ENCODE data around the gene PNPLA6. TPM values are rescaled to one million over a fixed set of nuclear protein-coding genes. Genes with fewer than 3 reads are reported as not detected.
A peak's percentile ranks its signal among the peaks of the same experiment; 100 is the strongest.

The PNPLA6 gene
- total and polyA plus RNA-seq, 7 experiments from 2014 or later = 5.3 to 157 (median 119) TPM

- Mint-ChIP-seq H3K36me3 (peaks cover 0 to 19% (median 8%) of the 10 kb centered on the region in 5 donors), H3K4me1 (peaks cover 6 to 13% (median 10%) of the 10 kb centered on the region in 7 donors), H3K27me3 (no peaks in the 10 kb centered on the region), H3K27ac (no peak overlapping the region), H3K4me3 (peak overlapping the region in 1 of 10 donors; percentile 25), H3K9me3 (no peaks in the 10 kb centered on the region)
- no peaks in the 10 kb centered on the region for H3K27me3 ChIP-seq (ENCODE audit: control insufficient read depth in 2 of 2, insufficient read depth in 2 of 2, low read length in 2 of 2)
- ATAC-seq = no peak
- H3K4me3 ChIP-seq (ENCODE audit: low read length) = no peak overlapping the region
- no peaks in the 10 kb centered on the region for H3K4me1 ChIP-seq (ENCODE audit: control insufficient read depth in 2 of 2, insufficient read depth in 2 of 2, low read length in 2 of 2)
- H3K27ac ChIP-seq (ENCODE audit: low read depth, low read length) = no peak overlapping the region
- CTCF ChIA-PET = interaction anchor here (1.4 kb wide), 1 partner anchor 18 kb away, joined by 6 read pairs; no protein-coding TSS in a partner anchor
- no peaks in the 10 kb centered on the region for H3K9me3 ChIP-seq (ENCODE audit: control insufficient read depth in 2 of 3, low read length in 3 of 3)
- intact Hi-C loops (cut with micrococcal nuclease) = no loop called here
- peaks cover 0 to 32% (median 0%) of the 10 kb centered on the region in 3 experiments for H3K36me3 ChIP-seq (ENCODE audit: control insufficient read depth in 2 of 3, insufficient read depth in 3 of 3, low read length in 3 of 3)
- no peak for DNase-seq
- POLR2A ChIA-PET = no interaction called here
Measured at GRCh38 chr19:7550169-7550770, 14.8 kb downstream of the PNPLA6 start.

DNA sequence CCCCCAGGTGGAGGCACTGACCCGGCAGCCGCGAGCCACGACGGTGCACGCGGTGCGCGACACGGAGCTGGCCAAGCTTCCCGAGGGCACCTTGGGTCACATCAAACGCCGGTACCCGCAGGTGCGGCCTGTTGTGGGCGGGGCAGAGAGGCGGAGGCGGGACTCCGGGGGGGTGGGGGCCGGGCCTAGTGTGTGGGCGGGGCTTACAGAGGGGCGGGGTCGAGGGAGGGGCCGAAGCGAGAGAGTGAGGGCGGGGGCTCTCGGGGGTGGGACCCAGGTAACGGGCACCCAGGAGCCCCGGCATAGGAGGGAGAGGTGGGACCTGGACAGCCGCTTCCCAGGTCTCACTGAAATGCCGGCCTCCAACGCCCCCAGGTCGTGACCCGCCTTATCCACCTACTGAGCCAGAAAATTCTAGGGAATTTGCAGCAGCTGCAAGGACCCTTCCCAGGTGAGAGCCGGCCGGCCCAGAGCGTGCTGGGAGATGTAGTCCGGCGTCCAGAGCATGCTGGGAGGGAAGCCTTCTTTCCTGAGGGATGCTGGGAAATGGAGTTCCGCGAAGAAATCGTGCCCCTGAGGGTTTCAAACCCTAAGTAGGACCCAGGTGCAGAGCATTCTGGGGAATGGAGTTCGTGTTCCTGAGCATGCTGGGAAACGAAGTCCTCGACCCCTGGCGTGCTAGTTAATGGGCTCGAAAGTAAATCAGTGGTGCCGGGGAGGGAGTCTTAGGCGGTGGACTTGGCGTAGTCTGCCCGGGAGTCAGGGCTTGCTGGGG is 15.7 kb downstream of the PNPLA6 start:
- Mint-ChIP-seq H3K36me3 (peaks cover 0 to 17% (median 8%) of the 10 kb centered on the region in 5 donors), H3K27me3 (no peaks in the 10 kb centered on the region), H3K4me3 (peak overlapping the region in 4 of 10 donors; percentile 35 to 74 (median 44)), H3K4me1 (peaks cover 4 to 8% (median 4%) of the 10 kb centered on the region in 7 donors), H3K27ac (peak overlapping the region in 1 of 9 donors; percentile 32), H3K9me3 (no peaks in the 10 kb centered on the region)
- H3K9me3 ChIP-seq (ENCODE audit: control insufficient read depth in 2 of 3, low read length in 3 of 3) = no peaks in the 10 kb centered on the region
- DNase-seq = peak in 6 of 9 donors; percentile 21 to 56 (median 42)
- POLR2A ChIA-PET = no interaction called here
- peaks cover 0 to 41% (median 4%) of the 10 kb centered on the region in 3 experiments for H3K36me3 ChIP-seq (ENCODE audit: control insufficient read depth in 2 of 3, insufficient read depth in 3 of 3, low read length in 3 of 3)
- CTCF ChIA-PET = interaction anchor here (1.4 kb wide), 1 partner anchor 17 kb away, joined by 6 read pairs; no protein-coding TSS in a partner anchor
- H3K27me3 ChIP-seq (ENCODE audit: control insufficient read depth in 2 of 2, insufficient read depth in 2 of 2, low read length in 2 of 2) = no peaks in the 10 kb centered on the region
- ATAC-seq = peak; percentile 76
- no peaks in the 10 kb centered on the region for H3K4me1 ChIP-seq (ENCODE audit: control insufficient read depth in 2 of 2, insufficient read depth in 2 of 2, low read length in 2 of 2)
- no peak overlapping the region for H3K4me3 ChIP-seq (ENCODE audit: low read length)
- H3K27ac ChIP-seq (ENCODE audit: low read depth, low read length) = no peak overlapping the region
- intact Hi-C loops (cut with micrococcal nuclease) = no loop called here

DNA sequence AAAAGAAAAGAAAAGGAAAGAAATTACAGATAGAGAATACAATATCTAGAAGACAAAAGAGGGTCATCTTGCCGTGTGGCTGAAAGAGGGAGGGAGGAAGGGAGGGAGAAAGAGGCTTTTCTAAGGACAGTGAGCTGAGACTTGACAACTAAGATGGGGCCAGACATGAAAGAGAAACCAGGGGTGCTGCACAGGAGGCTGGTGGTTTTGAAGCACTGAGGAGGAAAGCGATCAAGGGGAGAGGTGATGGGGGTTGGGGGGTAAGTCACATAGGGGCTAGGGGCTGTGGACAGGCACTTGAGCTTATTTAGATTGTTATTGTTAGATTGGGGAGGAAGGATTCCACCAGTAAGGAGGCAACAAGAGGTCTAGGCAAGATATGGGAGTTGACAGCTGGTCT is 17.3 kb downstream of the PNPLA6 start:
- ATAC-seq (no peak), DNase-seq (no peak)
- H3K27ac Mint-ChIP-seq = peak overlapping the region in 1 of 9 donors; percentile 21
- Histone ChIP-seq H3K9me3 (ENCODE audit: control insufficient read depth in 2 of 3, low read length in 3 of 3) (no peaks in the 10 kb centered on the region), H3K27me3 (ENCODE audit: control insufficient read depth in 2 of 2, insufficient read depth in 2 of 2, low read length in 2 of 2) (no peaks in the 10 kb centered on the region), H3K27ac (ENCODE audit: low read depth, low read length) (no peak overlapping the region), H3K4me1 (ENCODE audit: control insufficient read depth in 2 of 2, insufficient read depth in 2 of 2, low read length in 2 of 2) (no peaks in the 10 kb centered on the region), H3K4me3 (ENCODE audit: low read length) (no peak overlapping the region), H3K36me3 (ENCODE audit: control insufficient read depth in 2 of 3, insufficient read depth in 3 of 3, low read length in 3 of 3) (peaks cover 0 to 55% (median 8%) of the 10 kb centered on the region in 3 experiments)
- ChIA-PET CTCF (no interaction called here), POLR2A (interaction anchor here (0.5 kb wide), 1 partner anchor 57 kb away, joined by 3 read pairs; no protein-coding TSS in a partner anchor)
- intact Hi-C loops (cut with micrococcal nuclease) = no loop called here
- peaks cover 4 to 6% (median 4%) of the 10 kb centered on the region in 7 donors for H3K4me1 Mint-ChIP-seq
- no peaks in the 10 kb centered on the region for H3K27me3 Mint-ChIP-seq
- peaks cover 0 to 22% (median 9%) of the 10 kb centered on the region in 5 donors for H3K36me3 Mint-ChIP-seq
- H3K4me3 Mint-ChIP-seq = no peak overlapping the region
- no peaks in the 10 kb centered on the region for H3K9me3 Mint-ChIP-seq

DNA sequence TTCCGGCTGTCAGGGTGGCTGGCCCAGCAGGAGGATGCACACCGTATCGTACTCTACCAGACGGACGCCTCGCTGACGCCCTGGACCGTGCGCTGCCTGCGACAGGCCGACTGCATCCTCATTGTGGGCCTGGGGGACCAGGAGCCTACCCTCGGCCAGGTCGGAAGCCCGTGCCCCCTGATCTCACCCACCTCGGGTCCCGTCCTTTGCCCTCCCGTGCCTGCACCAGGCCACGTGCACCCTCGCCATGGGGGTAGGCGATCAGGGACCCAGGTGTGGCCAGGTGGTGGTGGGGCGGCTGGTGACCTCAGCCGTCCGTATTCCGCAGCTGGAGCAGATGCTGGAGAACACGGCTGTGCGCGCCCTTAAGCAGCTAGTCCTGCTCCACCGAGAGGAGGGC is 19.0 kb downstream of the PNPLA6 start:
- Histone ChIP-seq H3K4me1 (ENCODE audit: control insufficient read depth in 2 of 2, insufficient read depth in 2 of 2, low read length in 2 of 2) (no peaks in the 10 kb centered on the region), H3K36me3 (ENCODE audit: control insufficient read depth in 2 of 3, insufficient read depth in 3 of 3, low read length in 3 of 3) (peaks cover 0 to 72% (median 8%) of the 10 kb centered on the region in 3 experiments), H3K9me3 (ENCODE audit: control insufficient read depth in 2 of 3, low read length in 3 of 3) (no peaks in the 10 kb centered on the region), H3K4me3 (ENCODE audit: low read length) (no peak overlapping the region), H3K27ac (ENCODE audit: low read depth, low read length) (no peak overlapping the region), H3K27me3 (ENCODE audit: control insufficient read depth in 2 of 2, insufficient read depth in 2 of 2, low read length in 2 of 2) (no peaks in the 10 kb centered on the region)
- no peak for DNase-seq
- ChIA-PET POLR2A (interaction anchor here (0.6 kb wide), 1 partner anchor 468 kb away, joined by 3 read pairs; no protein-coding TSS in a partner anchor), CTCF (no interaction called here)
- H3K36me3 Mint-ChIP-seq = peaks cover 0 to 34% (median 16%) of the 10 kb centered on the region in 5 donors
- no peak for ATAC-seq
- intact Hi-C loops (cut with micrococcal nuclease) = no loop called here
- H3K27ac Mint-ChIP-seq = no peak overlapping the region
- peaks cover 4 to 6% (median 4%) of the 10 kb centered on the region in 7 donors for H3K4me1 Mint-ChIP-seq
- no peaks in the 10 kb centered on the region for H3K9me3 Mint-ChIP-seq
- no peaks in the 10 kb centered on the region for H3K27me3 Mint-ChIP-seq
- H3K4me3 Mint-ChIP-seq = no peak overlapping the region

GRCh38 chr19:7554990-7555864 is 19.7 kb downstream of the PNPLA6 start:
- H3K36me3 Mint-ChIP-seq = peaks cover 1 to 31% (median 18%) of the 10 kb centered on the region in 5 donors
- no peaks in the 10 kb centered on the region for H3K9me3 ChIP-seq (ENCODE audit: control insufficient read depth in 2 of 3, low read length in 3 of 3)
- H3K27ac Mint-ChIP-seq = no peak overlapping the region
- H3K4me1 ChIP-seq (ENCODE audit: control insufficient read depth in 2 of 2, insufficient read depth in 2 of 2, low read length in 2 of 2) = no peaks in the 10 kb centered on the region
- no peak overlapping the region for H3K4me3 Mint-ChIP-seq
- peaks cover 4 to 6% (median 4%) of the 10 kb centered on the region in 7 donors for H3K4me1 Mint-ChIP-seq
- ATAC-seq (peak; percentile 42), DNase-seq (no peak)
- H3K27me3 Mint-ChIP-seq = no peaks in the 10 kb centered on the region
- H3K36me3 ChIP-seq (ENCODE audit: control insufficient read depth in 2 of 3, insufficient read depth in 3 of 3, low read length in 3 of 3) = peaks cover 0 to 70% (median 8%) of the 10 kb centered on the region in 3 experiments
- H3K27ac ChIP-seq (ENCODE audit: low read depth, low read length) = no peak overlapping the region
- CTCF ChIA-PET = no interaction called here
- H3K27me3 ChIP-seq (ENCODE audit: control insufficient read depth in 2 of 2, insufficient read depth in 2 of 2, low read length in 2 of 2) = no peaks in the 10 kb centered on the region
- H3K4me3 ChIP-seq (ENCODE audit: low read length) = no peak overlapping the region
- POLR2A ChIA-PET = interaction anchor here (0.6 kb wide), 1 partner anchor 469 kb away, joined by 3 read pairs; no protein-coding TSS in a partner anchor
- intact Hi-C loops (cut with micrococcal nuclease) = no loop called here
- peaks cover 0 to 1% (median 0%) of the 10 kb centered on the region in 11 donors for H3K9me3 Mint-ChIP-seq

GRCh38 chr19:7556696-7557315 is 21.3 kb downstream of the PNPLA6 start:
- intact Hi-C loops (cut with micrococcal nuclease) = no loop called here
- H3K27ac ChIP-seq (ENCODE audit: low read depth, low read length) = no peak overlapping the region
- ATAC-seq (no peak), DNase-seq (no peak)
- Mint-ChIP-seq H3K36me3 (peaks cover 4 to 32% (median 20%) of the 10 kb centered on the region in 5 donors), H3K4me1 (peaks cover 0 to 6% (median 0%) of the 10 kb centered on the region in 7 donors), H3K9me3 (peaks cover 0 to 4% (median 0%) of the 10 kb centered on the region in 11 donors), H3K4me3 (no peak overlapping the region), H3K27me3 (no peaks in the 10 kb centered on the region), H3K27ac (no peak overlapping the region)
- H3K27me3 ChIP-seq (ENCODE audit: control insufficient read depth in 2 of 2, insufficient read depth in 2 of 2, low read length in 2 of 2) = no peaks in the 10 kb centered on the region
- H3K4me3 ChIP-seq (ENCODE audit: low read length) = no peak overlapping the region
- no peaks in the 10 kb centered on the region for H3K4me1 ChIP-seq (ENCODE audit: control insufficient read depth in 2 of 2, insufficient read depth in 2 of 2, low read length in 2 of 2)
- no peaks in the 10 kb centered on the region for H3K9me3 ChIP-seq (ENCODE audit: control insufficient read depth in 2 of 3, low read length in 3 of 3)
- peaks cover 0 to 75% (median 8%) of the 10 kb centered on the region in 3 experiments for H3K36me3 ChIP-seq (ENCODE audit: control insufficient read depth in 2 of 3, insufficient read depth in 3 of 3, low read length in 3 of 3)
- POLR2A ChIA-PET = no interaction called here
- CTCF ChIA-PET = no interaction called here

Data from naive thymus-derived CD4-positive, alpha-beta T cell (primary cell).